Fibroblast of the aortic adventitia (primary cell): Measurements from ENCODE around the gene UNC50. TPM values are rescaled to one million over a fixed set of nuclear protein-coding genes. Genes with fewer than 3 reads are reported as not detected.
"Not testable (repeated sequence)": the region's sequence is repeated elsewhere in the genome, so short reads cannot be mapped to it uniquely, and the experiment has no call there.

Experiments used
- DNase-seq: peaks from one replicate; pipeline ENCODE4 v3.0.0-alpha.2; 2010; ENCODE audit warnings: low read depth
- H3K4me3 ChIP-seq: 2 replicates; pipeline ENCODE4 v1.5.1; 2011; ENCODE audit warnings: low read depth, mild to moderate bottlenecking, control low read depth, low read length, moderate library complexity
- CTCF ChIP-seq: IDR thresholded peaks from 2 replicates; pipeline ENCODE4 v1.5.1; 2011; ENCODE audit warnings: mild to moderate bottlenecking, low read length, control low read depth, inconsistent platforms; ENCODE audit not compliant: insufficient read depth
- total RNA-seq: library from RNA; depleted of rRNA; stranded (reverse); fragments of >200 nt; gene quantifications from 2 replicates; pipeline ENCODE4 v1.2.3, GENCODE V29; 2012; ENCODE audit warnings: low replicate concordance

The UNC50 gene
- total RNA-seq, 1 donor: 42.8 TPM

GRCh38 chr2:98649135-98649991 is 41.0 kb downstream of the UNC50 start:
- no peak overlapping the region for H3K4me3 ChIP-seq
- DNase-seq: peak; percentile 84
- peak; percentile 100 for TF ChIP-seq CTCF

GRCh38 chr2:98649992-98650375 is 41.6 kb downstream of the UNC50 start:
- no peak overlapping the region for H3K4me3 ChIP-seq
- DNase-seq: no peak
- no peak for TF ChIP-seq CTCF

- no peak for TF ChIP-seq CTCF
- no peak overlapping the region for H3K4me3 ChIP-seq
- DNase-seq: no peak
These were observed 42.6 kb downstream of the UNC50 start for GRCh38 chr2:98650998-98651397.

GRCh38 chr2:98654699-98655495 is 46.5 kb downstream of the UNC50 start:
- no peak for TF ChIP-seq CTCF
- DNase-seq: no peak
- no peak overlapping the region for H3K4me3 ChIP-seq

- TF ChIP-seq CTCF: no peak
- H3K4me3 ChIP-seq: no peak overlapping the region
- DNase-seq: no peak
These were observed 48.4 kb downstream of the UNC50 start for GRCh38 chr2:98656800-98657199.

- TF ChIP-seq CTCF: no peak
- DNase-seq: no peak
- no peak overlapping the region for H3K4me3 ChIP-seq
These were observed 50.6 kb downstream of the UNC50 start for GRCh38 chr2:98658816-98659490.

- DNase-seq, H3K4me3 ChIP-seq: not testable (repeated sequence)
These were observed 51.1 kb downstream of the UNC50 start for GRCh38 chr2:98659491-98659840.
